Measurements from ENCODE around the gene MCOLN1.
A peak's percentile ranks its signal among the peaks of the same experiment; 100 is the strongest.
"Not testable (repeated sequence)": the region's sequence is repeated elsewhere in the genome, so short reads cannot be mapped to it uniquely, and the experiment has no call there.

The MCOLN1 gene

DNA sequence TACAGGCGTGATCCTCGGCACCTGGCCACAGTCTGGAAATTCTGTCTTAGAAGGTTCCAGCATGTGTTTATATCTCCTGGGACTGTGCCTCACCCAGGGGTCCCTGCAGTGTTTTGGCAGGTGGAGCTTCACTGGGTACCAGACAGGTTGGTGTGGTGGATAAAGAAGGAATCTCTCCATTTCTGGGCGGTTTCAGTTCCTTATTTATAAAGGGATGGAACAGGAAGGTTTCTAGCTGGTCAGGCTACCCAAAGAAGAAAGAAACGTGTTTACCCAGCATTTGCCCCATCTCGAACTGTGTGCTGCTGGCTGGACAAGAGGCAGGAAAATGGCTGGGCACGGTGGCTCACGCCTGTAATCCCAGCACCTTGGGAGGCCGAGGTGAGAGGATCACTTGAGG, 22.9 kb downstream of the MCOLN1 start:
- no peak for DNase-seq

- no peak for DNase-seq
These were observed 23.5 kb downstream of the MCOLN1 start for GRCh38 chr19:7545904-7546303.

GRCh38 chr19:7547159-7547558, 24.7 kb downstream of the MCOLN1 start:
- DNase-seq, result no peak

GRCh38 chr19:7549429-7550148, 27.2 kb downstream of the MCOLN1 start:
- DNase-seq, result no peak

GRCh38 chr19:7550169-7550770, 27.8 kb downstream of the MCOLN1 start:
- DNase-seq, result no peak

GRCh38 chr19:7550987-7551761, 28.8 kb downstream of the MCOLN1 start:
- DNase-seq, result peak; percentile 70

DNA sequence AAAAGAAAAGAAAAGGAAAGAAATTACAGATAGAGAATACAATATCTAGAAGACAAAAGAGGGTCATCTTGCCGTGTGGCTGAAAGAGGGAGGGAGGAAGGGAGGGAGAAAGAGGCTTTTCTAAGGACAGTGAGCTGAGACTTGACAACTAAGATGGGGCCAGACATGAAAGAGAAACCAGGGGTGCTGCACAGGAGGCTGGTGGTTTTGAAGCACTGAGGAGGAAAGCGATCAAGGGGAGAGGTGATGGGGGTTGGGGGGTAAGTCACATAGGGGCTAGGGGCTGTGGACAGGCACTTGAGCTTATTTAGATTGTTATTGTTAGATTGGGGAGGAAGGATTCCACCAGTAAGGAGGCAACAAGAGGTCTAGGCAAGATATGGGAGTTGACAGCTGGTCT, 30.4 kb downstream of the MCOLN1 start:
- DNase-seq, result no peak

GRCh38 chr19:7554565-7554964, 32.1 kb downstream of the MCOLN1 start:
- DNase-seq, result no peak

- no peak for DNase-seq
These were observed 32.8 kb downstream of the MCOLN1 start for GRCh38 chr19:7554990-7555864.

DNA sequence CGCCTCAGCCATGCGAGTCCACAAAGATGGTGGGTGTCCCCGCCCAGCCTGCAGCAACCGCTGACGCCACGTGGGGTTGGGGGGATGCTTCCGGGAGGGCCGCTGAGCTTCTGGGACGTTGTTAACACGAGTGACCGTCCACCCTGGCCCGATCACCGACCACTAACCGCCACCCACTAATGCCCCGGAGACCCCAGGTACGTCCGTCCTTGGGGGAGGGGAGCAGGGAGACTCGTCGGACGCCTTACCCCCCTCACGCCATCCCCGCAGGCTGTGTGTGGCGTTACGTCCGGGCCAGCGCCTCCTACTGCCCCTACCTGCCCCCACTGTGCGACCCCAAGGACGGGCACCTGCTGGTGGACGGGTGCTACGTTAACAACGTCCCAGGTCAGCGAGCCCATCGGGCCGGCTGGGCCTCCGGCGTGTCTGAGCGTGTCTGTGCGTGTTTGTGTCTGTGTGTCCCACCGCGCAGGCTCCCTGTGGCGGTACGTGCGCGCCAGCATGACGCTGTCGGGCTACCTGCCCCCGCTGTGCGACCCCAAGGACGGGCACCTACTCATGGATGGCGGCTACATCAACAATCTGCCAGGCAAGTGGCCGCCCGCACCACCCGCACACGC, 34.4 kb downstream of the MCOLN1 start:
- DNase-seq, result no peak

GRCh38 chr19:7558667-7559066, 36.2 kb downstream of the MCOLN1 start:
- no peak for DNase-seq

- no peak for DNase-seq
These were observed 36.7 kb downstream of the MCOLN1 start for GRCh38 chr19:7559102-7559501.

DNA sequence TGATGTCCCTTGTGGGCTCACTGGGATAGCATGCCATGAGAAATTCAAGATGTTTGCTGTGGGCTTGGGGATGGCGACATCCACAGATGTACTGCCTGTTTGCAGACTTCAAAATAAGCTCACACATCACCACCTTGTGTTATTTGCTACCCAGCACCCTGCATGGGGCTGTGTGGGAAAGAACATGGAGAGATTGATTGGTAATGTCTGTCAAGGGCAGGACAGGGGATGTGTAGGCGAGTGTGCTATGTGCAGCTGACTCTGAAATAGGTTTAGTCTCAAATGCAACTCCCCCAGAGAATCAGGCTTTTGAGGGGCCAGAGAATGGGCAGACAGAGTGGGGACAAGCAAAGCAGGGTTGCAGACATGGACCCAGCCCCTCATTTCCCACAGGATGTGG, 37.8 kb downstream of the MCOLN1 start:
- no peak for DNase-seq

- DNase-seq, result no peak
These were observed 38.9 kb downstream of the MCOLN1 start for GRCh38 chr19:7561325-7561724.

- no peak for DNase-seq
These were observed 40.4 kb downstream of the MCOLN1 start for GRCh38 chr19:7562646-7563393.

DNA sequence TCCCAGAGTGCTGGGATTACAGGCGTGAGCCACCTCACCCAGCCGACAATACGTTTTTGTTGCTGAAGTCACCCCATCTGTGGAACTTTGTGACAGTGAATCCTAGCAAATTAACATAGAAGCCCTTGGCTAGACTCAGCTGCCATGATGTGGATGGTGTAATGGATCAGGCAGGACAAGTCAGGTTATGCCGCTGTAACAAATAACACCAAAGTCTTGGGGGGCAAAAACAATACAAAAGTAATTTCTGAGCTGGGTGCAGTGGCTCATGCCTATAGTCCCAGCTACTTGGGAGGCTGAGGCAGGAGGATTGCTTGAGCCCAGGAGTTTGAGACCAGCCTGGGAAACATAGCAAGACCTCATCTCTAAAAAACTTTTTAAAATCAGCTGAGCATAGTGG, 42.4 kb downstream of the MCOLN1 start:
- no peak for DNase-seq

GRCh38 chr19:7565332-7565731, 42.9 kb downstream of the MCOLN1 start:
- DNase-seq, result no peak

GRCh38 chr19:7570761-7571160, 48.3 kb downstream of the MCOLN1 start:
- no peak for DNase-seq

- peak; percentile 25 for DNase-seq
These were observed 53.1 kb downstream of the MCOLN1 start for GRCh38 chr19:7575434-7576040.

- not testable (repeated sequence) for DNase-seq
These were observed 55.0 kb downstream of the MCOLN1 start for GRCh38 chr19:7577422-7577821.

- no peak for DNase-seq
These were observed 55.7 kb downstream of the MCOLN1 start for GRCh38 chr19:7578127-7578526.

Data from CD4-positive, alpha-beta T cell treated with Interleukin-15 for 1 hour (primary cell).